Right lobe of liver (tissue), 6 donors: ENCODE measurements around the gene LY6G6C. TPM values are rescaled to one million over a fixed set of nuclear protein-coding genes. Genes with fewer than 3 reads are reported as not detected.
"Not testable (repeated sequence)": the region's sequence is repeated elsewhere in the genome, so short reads cannot be mapped to it uniquely, and the experiment has no call there.

Experiments used
- ATAC-seq, 4 donors: fragments of 200-7000 bp; cut with Tn5 transposase; one replicate each; pipeline ENCODE4 v1.9.1; 2020; ENCODE audit warnings: mild to moderate bottlenecking in 4 of 4, moderate library complexity in 4 of 4
- DNase-seq, 3 donors: peaks; one replicate each; pipeline ENCODE4 v3.0.0-alpha.2; 2020
- H3K27ac ChIP-seq, 3 donors: fragments of 200-600 bp; one replicate each; pipeline ENCODE4 v1.8.0; 2022
- H3K27me3 ChIP-seq, 2 donors: fragments of 200-600 bp; one replicate each; pipeline ENCODE4 v1.8.0; 2022
- H3K36me3 ChIP-seq, 4 donors: fragments of 200-600 bp; sonication (generic) in 1 of 4; one replicate each; pipeline versions ENCODE4 v1.5.1 to v1.8.0; 2017 to 2022; ENCODE audit warnings: control low read depth in 1 of 4
- H3K4me1 ChIP-seq, 4 donors: fragments of 200-600 bp; sonication (generic) in 1 of 4; one replicate each; pipeline versions ENCODE4 v1.5.1 to v1.8.0; 2017 to 2022; ENCODE audit warnings: control low read depth in 1 of 4
- H3K4me3 ChIP-seq, 3 donors: fragments of 200-600 bp; one replicate each; pipeline ENCODE4 v1.8.0; 2022
- H3K9me3 ChIP-seq, 4 donors: fragments of 200-600 bp; sonication (generic) in 1 of 4; one replicate each; pipeline versions ENCODE4 v1.5.1 to v1.8.0; 2017 to 2022; ENCODE audit warnings: control low read depth in 1 of 4
- CTCF ChIP-seq, 4 donors: fragments of 200-600 bp in 3 of 4; fragments of 450-650 bp in 1 of 4; IDR thresholded peaks; one replicate each; pipeline versions ENCODE4 v1.5.1 to v1.8.0; 2016 to 2022; ENCODE audit warnings: antibody characterized with exemption in 4 of 4, mild to moderate bottlenecking in 2 of 4
- POLR2A ChIP-seq: fragments of 450-650 bp; IDR thresholded peaks from one replicate; pipeline ENCODE4 v1.6.1; 2017; ENCODE audit warnings: antibody characterized with exemption, mild to moderate bottlenecking
- WGBS: methylation state at CpG from one replicate; pipeline ENCODE4 v1.1.6; 2018; ENCODE audit warnings: low coverage, low lambda C conversion rate; ENCODE audit not compliant: insufficient coverage; ENCODE audit errors: missing lambda C conversion rate; 5-methylcytosine and 5-hydroxymethylcytosine counted together
- intact Hi-C, 2 donors: fragments of 100-400 bp; cut with DNase I; formaldehyde crosslinking; loops; one replicate each; pipeline versions ENCODE4 v1.11.2 to v1.14.1; 2022
- total RNA-seq, 6 experiments: library from RNA; depleted of rRNA in 2 of 6; stranded (reverse); fragments of >200 nt in 2 of 6; fragmentation: NEBNext Ultra II Directional in 3 of 6; extraction: Animal tissue kit (Norgen Biotek cat#: 25700) in 3 of 6; gene quantifications; one replicate each; pipeline versions ENCODE4 v1.1.0 to v1.2.4, GENCODE V29; 2016 to 2023
- donor health status: DM: no; HTN: yes; CAD: no.
- donor health status: DM: no; HTN: no; CAD: no.
- donor health status: DM: no; HTN: no; CAD: no.
- donor health status: DM: no; HTN: yes; CAD: no.
- donor health status: DM: no; HTN: yes; CAD: no.

The LY6G6C gene
- total RNA-seq, 6 experiments from 2014 or later, result not detected

GRCh38 chr6:31712296-31712695 lies 9.2 kb downstream of the LY6G6C start:
- Histone ChIP-seq H3K36me3 (no peaks in the 10 kb centered on the region), H3K4me1 (no peaks in the 10 kb centered on the region), H3K9me3 (no peaks in the 10 kb centered on the region), H3K4me3 (no peak overlapping the region), H3K27me3 (no peaks in the 10 kb centered on the region), H3K27ac (no peak overlapping the region)
- no peak for DNase-seq
- peak; percentile 55 to 75 (median 65) for ATAC-seq
- intact Hi-C loops, result loop anchor here in 1 of 2 donors (10.0 kb wide), 1 partner anchor 53 kb away; the partner anchor contains the start of gene SAPCD1
- 89% methylated on average over 3 of the region's 8 CpGs for WGBS
- TF ChIP-seq CTCF (IDR thresholded peaks at IDR 0.05) (peak in 3 of 4 donors; percentile 8 to 28 (median 27)), POLR2A (no peak)

GRCh38 chr6:31711233-31711632 lies 10.3 kb downstream of the LY6G6C start:
- no peak for TF ChIP-seq CTCF (IDR thresholded peaks at IDR 0.05)

GRCh38 chr6:31710523-31711219 lies 10.9 kb downstream of the LY6G6C start:
- TF ChIP-seq POLR2A, result no peak
- TF ChIP-seq CTCF (IDR thresholded peaks at IDR 0.05), result no peak

More at GRCh38 chr6:31711233-31711632, 10.3 kb downstream of the LY6G6C start:
- no peaks in the 10 kb centered on the region for H3K9me3 ChIP-seq
- no peak overlapping the region for H3K4me3 ChIP-seq
- H3K4me1 ChIP-seq, result no peaks in the 10 kb centered on the region
- DNase-seq, result peak in 1 of 3 donors; percentile 48
- ATAC-seq, result peak; percentile 13 to 36 (median 18)
- H3K27ac ChIP-seq, result no peak overlapping the region
- 30% methylated on average over 6 of the region's 8 CpGs for WGBS
- no peaks in the 10 kb centered on the region for H3K36me3 ChIP-seq
- no peaks in the 10 kb centered on the region for H3K27me3 ChIP-seq
- intact Hi-C loops, result loop anchor here in 1 of 2 donors (10.0 kb wide), 1 partner anchor 54 kb away; the partner anchor contains the start of gene SAPCD1

GRCh38 chr6:31709157-31709556 lies 12.4 kb downstream of the LY6G6C start:
- H3K9me3 ChIP-seq, H3K27me3 ChIP-seq, H3K36me3 ChIP-seq, H3K4me1 ChIP-seq, DNase-seq, ATAC-seq, intact Hi-C loops, H3K27ac ChIP-seq, H3K4me3 ChIP-seq: not testable (repeated sequence)
- 57% methylated on average over 9 of the region's 11 CpGs for WGBS

More at GRCh38 chr6:31710523-31711219, 10.9 kb downstream of the LY6G6C start:
- intact Hi-C loops, result loop anchor here in 1 of 2 donors (10.0 kb wide), 1 partner anchor 54 kb away; the partner anchor contains the start of gene SAPCD1
- Histone ChIP-seq H3K36me3 (no peaks in the 10 kb centered on the region), H3K27ac (no peak overlapping the region), H3K9me3 (no peaks in the 10 kb centered on the region), H3K27me3 (no peaks in the 10 kb centered on the region), H3K4me3 (no peak overlapping the region), H3K4me1 (no peaks in the 10 kb centered on the region)
- WGBS, result 64% methylated on average over 5 of the region's 5 CpGs
- ATAC-seq (no peak), DNase-seq (no peak)

GRCh38 chr6:31708224-31708623 lies 13.3 kb downstream of the LY6G6C start:
- WGBS, result 84% methylated on average over 3 of the region's 3 CpGs
- no peak for ATAC-seq
- no peaks in the 10 kb centered on the region for H3K36me3 ChIP-seq
- no peaks in the 10 kb centered on the region for H3K9me3 ChIP-seq
- no peaks in the 10 kb centered on the region for H3K27me3 ChIP-seq
- no peak for DNase-seq
- H3K27ac ChIP-seq, result no peak overlapping the region
- TF ChIP-seq CTCF (IDR thresholded peaks at IDR 0.05), result no peak
- TF ChIP-seq POLR2A, result no peak
- H3K4me1 ChIP-seq, result peaks cover 0 to 5% (median 0%) of the 10 kb centered on the region in 4 donors
- intact Hi-C loops, result no loop called here
- no peak overlapping the region for H3K4me3 ChIP-seq
